IPS-NIHi11 (cell line): ENCODE data around the gene ATXN7L1.
"Not testable (repeated sequence)": the region's sequence is repeated elsewhere in the genome, so short reads cannot be mapped to it uniquely, and the experiment has no call there.

Source experiments
- DNase-seq: peaks from one replicate; pipeline ENCODE4 v3.0.0; 2012; ENCODE audit warnings: mixed read lengths, low spot score

Gene ATXN7L1

GRCh38 chr7:105857009-105857952 is 19.1 kb downstream of the ATXN7L1 start:
- DNase-seq = no peak

- no peak for DNase-seq
Observed at GRCh38 chr7:105854498-105854897, 21.9 kb downstream of the ATXN7L1 start.

GRCh38 chr7:105853931-105854419 is 22.4 kb downstream of the ATXN7L1 start:
- DNase-seq = peak; percentile 19

- no peak for DNase-seq
Observed at GRCh38 chr7:105851064-105851463, 25.3 kb downstream of the ATXN7L1 start.

- peak; percentile 61 for DNase-seq
Observed at GRCh38 chr7:105849122-105849855, 27.1 kb downstream of the ATXN7L1 start.

GRCh38 chr7:105846404-105846803 is 30.0 kb downstream of the ATXN7L1 start:
- DNase-seq = no peak

GRCh38 chr7:105844681-105845080 is 31.7 kb downstream of the ATXN7L1 start:
- DNase-seq = not testable (repeated sequence)

GRCh38 chr7:105841866-105842265 is 34.5 kb downstream of the ATXN7L1 start:
- no peak for DNase-seq

GRCh38 chr7:105840981-105841749 is 35.2 kb downstream of the ATXN7L1 start:
- DNase-seq = no peak

- DNase-seq = no peak
Observed at GRCh38 chr7:105839266-105839665, 37.1 kb downstream of the ATXN7L1 start.

GRCh38 chr7:105838627-105839231 is 37.7 kb downstream of the ATXN7L1 start:
- peak; percentile 57 for DNase-seq

GRCh38 chr7:105837765-105838626 is 38.4 kb downstream of the ATXN7L1 start:
- peak; percentile 50 for DNase-seq

GRCh38 chr7:105835441-105835840 is 41.0 kb downstream of the ATXN7L1 start:
- DNase-seq = no peak

GRCh38 chr7:105831824-105832535 is 44.4 kb downstream of the ATXN7L1 start:
- no peak for DNase-seq

GRCh38 chr7:105831302-105831620 is 45.1 kb downstream of the ATXN7L1 start:
- no peak for DNase-seq

GRCh38 chr7:105830405-105831301 is 45.7 kb downstream of the ATXN7L1 start:
- no peak for DNase-seq

- DNase-seq = no peak
Observed at GRCh38 chr7:105829681-105830322, 46.6 kb downstream of the ATXN7L1 start.

GRCh38 chr7:105828141-105828540 is 48.3 kb downstream of the ATXN7L1 start:
- no peak for DNase-seq
